Measurements from ENCODE around the gene MCCD1.

The MCCD1 gene

DNA sequence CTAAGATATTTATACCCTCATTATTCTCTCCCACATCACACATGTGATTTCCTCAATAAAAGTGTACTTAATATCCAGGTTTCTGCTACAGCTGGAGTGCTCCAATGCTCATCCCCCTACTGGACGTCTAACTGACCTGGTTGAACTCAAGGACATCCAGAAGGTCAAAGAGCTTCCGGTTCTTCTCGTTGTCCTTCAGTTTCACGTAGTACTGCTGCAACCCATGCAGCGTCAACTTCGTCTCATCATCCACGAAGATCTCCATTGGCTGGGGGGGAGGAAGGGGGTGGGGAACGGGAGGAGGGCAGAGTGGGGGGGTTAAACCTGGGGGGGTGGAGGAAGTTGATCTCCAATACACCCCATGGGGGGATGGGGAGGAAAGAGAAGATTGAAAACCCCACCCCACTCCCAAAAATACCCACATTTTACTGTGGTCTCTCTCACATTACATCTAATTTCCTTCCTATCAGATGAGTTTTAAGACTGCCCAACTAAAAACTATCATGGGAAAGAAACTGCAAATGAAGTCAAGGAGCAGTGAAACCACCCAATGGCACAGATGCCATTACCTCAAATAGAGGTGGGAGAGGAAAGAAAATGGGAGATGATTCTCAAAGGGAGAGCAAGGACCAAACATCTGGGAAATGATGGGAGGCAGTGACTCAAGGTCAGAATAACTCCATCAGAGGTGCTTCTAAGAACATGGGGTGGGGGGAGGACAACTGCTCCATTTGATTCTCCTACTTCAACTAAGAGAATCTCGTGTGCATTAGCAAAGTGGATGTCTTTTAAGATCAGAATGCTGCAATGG is 4.1 kb downstream of the MCCD1 start:
- Histone ChIP-seq H3K4me1 (ENCODE audit: control insufficient read depth, insufficient read depth, low read length, poor library complexity, severe bottlenecking) (no peaks in the 10 kb centered on the region), H3K27ac (ENCODE audit: low read depth, low read length, severe bottlenecking) (no peak overlapping the region), H3K36me3 (ENCODE audit: control insufficient read depth, insufficient read depth, low read length) (peaks cover 88% of the 10 kb centered on the region), H3K4me3 (ENCODE audit: extremely low read depth, insufficient read depth, low read length, poor library complexity, severe bottlenecking) (no peak overlapping the region), H3K9me3 (ENCODE audit: control insufficient read depth, low read length) (no peaks in the 10 kb centered on the region)
- WGBS, 2 experiments (ENCODE audit: insufficient coverage in 2 of 2): 92 to 97% methylated on average over 3 of the region's 9 CpGs

DNA sequence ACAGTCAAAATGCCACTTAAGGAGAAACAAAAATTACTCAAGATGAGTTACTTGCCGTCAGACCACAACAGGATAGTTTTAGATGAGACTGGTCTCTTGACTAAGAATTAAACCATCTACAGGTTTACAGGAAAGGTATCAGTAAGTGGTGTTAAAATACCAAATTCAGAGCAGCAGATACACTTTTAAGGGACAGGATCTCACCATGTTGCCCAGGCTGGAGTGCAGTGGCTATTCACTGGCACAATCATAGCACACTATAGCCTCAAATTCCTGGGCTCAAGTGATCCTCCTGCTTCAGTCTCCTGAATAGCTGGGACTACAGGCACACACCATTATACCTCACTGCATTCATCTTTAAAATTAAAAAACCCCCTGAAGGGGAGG is 4.7 kb downstream of the MCCD1 start:
- 100% methylated on average over 1 of the region's 1 CpG; no CpG with 5 or more reads in 1 of the 2 experiments for WGBS, 2 experiments (ENCODE audit: insufficient coverage in 2 of 2)
- Histone ChIP-seq H3K9me3 (ENCODE audit: control insufficient read depth, low read length) (no peaks in the 10 kb centered on the region), H3K27ac (ENCODE audit: low read depth, low read length, severe bottlenecking) (no peak overlapping the region), H3K36me3 (ENCODE audit: control insufficient read depth, insufficient read depth, low read length) (peaks cover 94% of the 10 kb centered on the region), H3K4me1 (ENCODE audit: control insufficient read depth, insufficient read depth, low read length, poor library complexity, severe bottlenecking) (peaks cover 2% of the 10 kb centered on the region), H3K4me3 (ENCODE audit: extremely low read depth, insufficient read depth, low read length, poor library complexity, severe bottlenecking) (no peak overlapping the region)

DNA sequence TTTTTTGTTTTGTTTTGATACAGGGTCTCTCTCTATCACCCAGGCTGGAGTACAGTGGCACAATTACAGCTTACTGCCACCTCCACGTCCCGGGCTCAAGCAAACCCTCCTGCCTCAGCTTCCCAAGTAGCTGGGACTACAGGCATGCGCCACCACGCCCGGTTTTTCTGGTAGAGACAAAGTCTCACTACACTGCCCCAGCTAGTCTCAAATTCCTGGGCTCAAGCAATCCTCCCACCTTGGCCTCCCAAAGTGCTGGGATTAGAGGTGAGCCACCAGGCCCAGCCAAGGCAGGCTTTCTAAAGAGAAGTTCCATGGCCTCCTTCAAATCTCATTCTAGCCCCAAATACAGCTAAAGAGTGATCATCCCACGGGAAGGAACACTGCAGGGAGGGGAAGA is 5.2 kb downstream of the MCCD1 start:
- Histone ChIP-seq H3K9me3 (ENCODE audit: control insufficient read depth, low read length) (no peaks in the 10 kb centered on the region), H3K36me3 (ENCODE audit: control insufficient read depth, insufficient read depth, low read length) (peaks cover 99% of the 10 kb centered on the region), H3K4me1 (ENCODE audit: control insufficient read depth, insufficient read depth, low read length, poor library complexity, severe bottlenecking) (peaks cover 5% of the 10 kb centered on the region), H3K4me3 (ENCODE audit: extremely low read depth, insufficient read depth, low read length, poor library complexity, severe bottlenecking) (no peak overlapping the region), H3K27ac (ENCODE audit: low read depth, low read length, severe bottlenecking) (no peak overlapping the region)
- WGBS, 2 experiments (ENCODE audit: insufficient coverage in 2 of 2): 92 to 100% methylated on average over 2 to 6 of the region's 6 CpGs

- WGBS, 2 experiments (ENCODE audit: insufficient coverage in 2 of 2): 96 to 98% methylated on average over 12 to 24 of the region's 24 CpGs
These were observed 5.8 kb downstream of the MCCD1 start for GRCh38 chr6:31534521-31535040.

DNA sequence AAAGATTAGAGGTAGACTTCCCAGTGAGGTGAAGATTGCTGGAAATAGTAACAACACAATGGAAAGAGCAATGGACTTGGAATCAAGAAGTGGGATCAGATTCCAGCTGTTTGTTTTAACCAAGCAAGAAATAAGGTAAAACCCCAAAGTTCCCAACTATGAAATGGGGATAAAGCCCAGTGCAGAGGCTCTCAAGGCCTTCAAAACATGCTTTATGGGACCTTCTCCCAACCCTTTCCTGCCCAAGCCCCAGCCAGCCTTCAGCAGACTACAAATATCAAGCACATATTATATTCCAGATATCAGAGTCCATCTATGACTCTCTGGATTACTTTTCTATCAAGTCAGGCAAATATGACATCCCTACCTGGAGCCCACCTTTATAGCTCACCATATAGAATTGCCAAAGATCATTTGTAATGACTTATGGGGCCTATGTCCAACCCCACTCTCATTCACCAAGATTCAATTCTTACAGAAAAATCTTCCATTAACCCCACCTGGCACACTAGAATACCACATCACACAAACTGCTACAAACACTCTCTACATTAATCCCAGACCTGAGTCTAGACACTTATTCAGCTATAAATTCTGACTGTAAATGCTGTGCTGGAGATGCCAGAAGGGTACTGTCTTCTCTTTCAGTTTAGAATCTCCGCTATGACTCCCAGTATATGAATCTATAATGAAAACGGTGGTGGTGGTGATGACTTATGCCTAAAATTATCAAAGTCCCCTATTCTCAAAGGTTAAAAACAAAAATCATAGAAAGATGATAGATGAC is 7.0 kb downstream of the MCCD1 start:
- no CpG with 5 or more reads among the region's 2 CpGs for WGBS, 2 experiments (ENCODE audit: insufficient coverage in 2 of 2)
- Histone ChIP-seq H3K27ac (ENCODE audit: low read depth, low read length, severe bottlenecking) (no peak overlapping the region), H3K9me3 (ENCODE audit: control insufficient read depth, low read length) (no peaks in the 10 kb centered on the region), H3K36me3 (ENCODE audit: control insufficient read depth, insufficient read depth, low read length) (peaks cover 100% of the 10 kb centered on the region), H3K4me1 (ENCODE audit: control insufficient read depth, insufficient read depth, low read length, poor library complexity, severe bottlenecking) (peaks cover 12% of the 10 kb centered on the region), H3K4me3 (ENCODE audit: extremely low read depth, insufficient read depth, low read length, poor library complexity, severe bottlenecking) (no peak overlapping the region)

More at GRCh38 chr6:31534521-31535040, 5.8 kb downstream of the MCCD1 start:
- Histone ChIP-seq H3K36me3 (ENCODE audit: control insufficient read depth, insufficient read depth, low read length) (peaks cover 100% of the 10 kb centered on the region), H3K27ac (ENCODE audit: low read depth, low read length, severe bottlenecking) (no peak overlapping the region), H3K4me3 (ENCODE audit: extremely low read depth, insufficient read depth, low read length, poor library complexity, severe bottlenecking) (no peak overlapping the region), H3K9me3 (ENCODE audit: control insufficient read depth, low read length) (no peaks in the 10 kb centered on the region), H3K4me1 (ENCODE audit: control insufficient read depth, insufficient read depth, low read length, poor library complexity, severe bottlenecking) (peaks cover 5% of the 10 kb centered on the region)

GRCh38 chr6:31538805-31539400 is 10.1 kb downstream of the MCCD1 start:
- Histone ChIP-seq H3K4me3 (ENCODE audit: extremely low read depth, insufficient read depth, low read length, poor library complexity, severe bottlenecking) (peak overlapping the region; percentile 93), H3K27ac (ENCODE audit: low read depth, low read length, severe bottlenecking) (no peak overlapping the region), H3K36me3 (ENCODE audit: control insufficient read depth, insufficient read depth, low read length) (peaks cover 73% of the 10 kb centered on the region), H3K4me1 (ENCODE audit: control insufficient read depth, insufficient read depth, low read length, poor library complexity, severe bottlenecking) (peaks cover 12% of the 10 kb centered on the region), H3K9me3 (ENCODE audit: control insufficient read depth, low read length) (no peaks in the 10 kb centered on the region)
- WGBS, 2 experiments (ENCODE audit: insufficient coverage in 2 of 2): 94 to 100% methylated on average over 3 of the region's 6 CpGs

DNA sequence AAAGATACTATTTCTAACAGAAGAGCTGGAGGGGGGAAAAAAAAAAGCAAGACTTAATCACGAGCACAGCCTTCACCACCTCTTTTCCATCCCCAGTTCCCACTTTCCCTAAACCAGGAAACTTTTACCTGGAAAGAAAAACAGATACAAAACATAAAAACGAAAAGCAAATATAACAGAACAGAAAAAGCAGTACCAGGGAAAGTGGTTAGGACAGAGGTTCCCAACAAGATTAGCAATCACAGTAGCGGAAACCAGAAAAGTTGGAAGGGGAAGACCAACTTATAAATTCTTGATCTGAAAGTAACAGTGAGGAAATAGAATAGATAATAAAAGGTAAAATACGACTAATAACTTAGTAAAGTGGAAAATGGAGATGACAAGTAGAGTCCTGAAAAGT is 11.9 kb downstream of the MCCD1 start:
- Histone ChIP-seq H3K27ac (ENCODE audit: low read depth, low read length, severe bottlenecking) (no peak overlapping the region), H3K4me1 (ENCODE audit: control insufficient read depth, insufficient read depth, low read length, poor library complexity, severe bottlenecking) (peaks cover 14% of the 10 kb centered on the region), H3K9me3 (ENCODE audit: control insufficient read depth, low read length) (no peaks in the 10 kb centered on the region), H3K36me3 (ENCODE audit: control insufficient read depth, insufficient read depth, low read length) (peaks cover 56% of the 10 kb centered on the region), H3K4me3 (ENCODE audit: extremely low read depth, insufficient read depth, low read length, poor library complexity, severe bottlenecking) (peak overlapping the region; percentile 93)
- WGBS, 2 experiments (ENCODE audit: insufficient coverage in 2 of 2): 100% methylated on average over 1 of the region's 4 CpGs; no CpG with 5 or more reads in 1 of the 2 experiments

DNA sequence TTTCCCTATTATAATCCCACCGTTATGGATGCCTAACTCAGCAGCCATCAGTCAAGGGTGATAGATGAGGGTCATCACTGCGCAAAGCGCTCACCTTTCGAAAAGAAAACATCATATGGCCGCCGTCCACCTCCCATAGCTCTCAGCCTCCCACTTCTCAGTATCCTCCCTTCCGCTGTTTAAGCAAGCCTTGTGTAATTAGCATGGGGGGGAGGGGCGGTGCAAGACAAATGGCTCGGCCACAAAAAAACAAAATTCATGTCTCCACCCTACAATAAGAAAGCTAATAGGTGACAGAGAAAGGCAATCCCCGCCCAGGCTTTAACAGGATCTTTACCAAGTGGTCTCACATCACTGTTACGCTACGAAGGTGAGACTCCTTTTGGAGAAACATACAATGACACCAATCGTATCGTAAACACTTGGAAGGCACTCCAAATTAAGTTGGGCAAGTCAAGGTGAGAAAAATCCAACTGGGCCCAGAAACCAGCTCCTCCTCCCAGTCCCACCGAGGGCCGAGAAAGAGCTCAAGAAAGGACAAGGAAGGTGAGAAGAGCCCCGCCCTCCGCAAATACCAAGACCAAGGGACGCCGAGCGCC is 12.4 kb downstream of the MCCD1 start:
- Histone ChIP-seq H3K4me1 (ENCODE audit: control insufficient read depth, insufficient read depth, low read length, poor library complexity, severe bottlenecking) (peaks cover 19% of the 10 kb centered on the region), H3K4me3 (ENCODE audit: extremely low read depth, insufficient read depth, low read length, poor library complexity, severe bottlenecking) (peak overlapping the region; percentile 93), H3K9me3 (ENCODE audit: control insufficient read depth, low read length) (no peaks in the 10 kb centered on the region), H3K36me3 (ENCODE audit: control insufficient read depth, insufficient read depth, low read length) (peaks cover 50% of the 10 kb centered on the region), H3K27ac (ENCODE audit: low read depth, low read length, severe bottlenecking) (peak overlapping the region; percentile 99)
- WGBS, 2 experiments (ENCODE audit: insufficient coverage in 2 of 2): 0 to 2% methylated on average over 5 to 7 of the region's 21 CpGs

DNA sequence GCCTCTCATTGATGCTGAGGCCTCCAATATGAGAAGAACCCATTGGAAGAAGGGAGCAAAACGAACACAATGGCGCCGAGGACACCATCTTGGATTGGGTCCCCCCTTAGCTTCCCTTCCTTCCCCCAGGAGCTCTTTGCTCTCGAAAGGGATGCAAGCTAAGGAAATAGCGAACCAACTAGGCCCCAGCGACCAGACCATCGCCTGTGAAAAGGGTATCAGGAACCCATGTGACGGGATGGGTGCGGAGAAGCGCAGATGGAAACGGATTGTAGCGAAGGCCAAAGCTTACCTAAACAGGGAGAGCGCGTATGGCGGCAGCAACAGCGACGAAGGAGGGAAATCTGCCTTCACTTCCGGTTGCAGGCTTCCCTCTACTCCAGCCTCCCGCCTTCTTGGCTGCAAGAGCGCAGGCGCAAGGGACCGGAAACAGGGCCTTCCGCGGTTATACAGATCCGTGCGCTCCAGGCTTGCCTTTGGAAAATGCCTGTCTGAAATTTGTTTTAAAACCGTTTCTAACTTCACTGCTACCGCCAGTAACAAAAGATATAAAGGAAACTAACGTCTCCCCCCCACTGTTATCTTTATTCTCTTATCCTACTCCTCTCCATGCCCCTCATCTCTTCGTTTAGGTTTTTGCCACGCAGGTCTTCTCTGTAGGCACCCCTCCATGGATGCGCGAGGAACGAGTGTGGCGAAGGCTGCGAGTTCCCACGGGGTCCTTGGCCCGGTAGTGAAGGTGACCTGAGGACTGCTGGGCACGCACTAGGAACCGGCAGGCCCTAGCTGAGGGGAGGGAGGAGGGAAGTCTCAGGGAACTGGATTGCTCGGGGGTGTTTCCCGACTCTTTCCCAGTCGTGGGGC is 13.1 kb downstream of the MCCD1 start, which contains the start of gene DDX39B:
TSS of gene DDX39B (minus strand) at position 346 of the 864 bp plus-strand sequence. CDS start 1,471 bp downstream, outside the sequence.
- WGBS, 2 experiments (ENCODE audit: insufficient coverage in 2 of 2): 0% methylated on average over 34 to 40 of the region's 43 CpGs
- Histone ChIP-seq H3K4me3 (ENCODE audit: extremely low read depth, insufficient read depth, low read length, poor library complexity, severe bottlenecking) (peak within 1 kb of the TSS; percentile 93), H3K9me3 (ENCODE audit: control insufficient read depth, low read length) (no peaks in the 10 kb centered on the region)

More for the DNA sequence above, 13.1 kb downstream of the MCCD1 start, which contains the start of gene DDX39B:
- Histone ChIP-seq H3K27ac (ENCODE audit: low read depth, low read length, severe bottlenecking) (peak within 1 kb of the TSS; percentile 99), H3K36me3 (ENCODE audit: control insufficient read depth, insufficient read depth, low read length) (peaks cover 43% of the 10 kb centered on the region), H3K4me1 (ENCODE audit: control insufficient read depth, insufficient read depth, low read length, poor library complexity, severe bottlenecking) (peaks cover 21% of the 10 kb centered on the region)
